NCI-H774 (cell line): ENCODE measurements around the gene TEX29.
A peak's percentile ranks its signal among the peaks of the same experiment; 100 is the strongest.

ENCODE experiments used
- DNase-seq: peaks from one replicate; lab custom pipeline; 2025; lab: John Stamatoyannopoulos, UW

Gene TEX29

DNA sequence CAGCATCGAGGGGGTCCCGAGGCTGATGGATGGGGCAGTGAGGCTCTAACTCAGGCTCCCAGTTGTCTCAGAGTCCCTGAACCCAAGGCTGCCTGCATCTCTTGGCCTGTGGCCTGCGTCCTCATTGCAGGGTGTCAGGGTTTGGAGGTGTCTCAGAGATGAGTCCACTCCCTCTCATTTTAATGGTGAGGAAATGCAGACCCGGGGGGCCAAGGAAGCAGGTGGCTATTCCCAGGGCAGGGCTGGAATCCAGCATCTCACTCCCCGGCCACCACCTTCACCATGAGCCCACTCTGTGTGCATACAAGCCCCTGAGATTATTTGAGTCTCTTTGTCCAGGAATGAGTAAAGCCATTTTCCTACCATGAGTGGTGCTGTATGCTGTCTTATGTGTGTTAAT, 21.4 kb downstream of the TEX29 start:
- no peak for DNase-seq

DNA sequence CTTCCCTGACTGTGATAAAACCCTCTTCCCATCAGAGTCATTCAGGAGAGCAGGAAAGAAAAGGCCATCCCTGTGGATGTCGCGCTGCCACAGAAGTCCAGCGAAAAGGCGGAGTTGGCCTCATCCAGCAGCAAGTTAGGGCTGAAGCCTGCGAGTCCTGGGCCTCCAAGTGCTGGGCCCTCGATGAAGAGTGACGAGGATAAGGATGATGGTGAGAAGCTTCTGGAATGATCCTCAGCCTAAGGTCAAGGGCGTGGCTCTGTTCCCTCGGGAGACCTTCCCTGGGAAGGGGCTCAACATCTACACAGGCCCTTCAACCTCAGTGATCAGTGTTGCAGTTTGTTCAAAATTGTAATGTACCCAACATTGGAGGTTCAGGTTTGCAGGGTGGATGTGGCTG, 22.3 kb downstream of the TEX29 start:
- no peak for DNase-seq

DNA sequence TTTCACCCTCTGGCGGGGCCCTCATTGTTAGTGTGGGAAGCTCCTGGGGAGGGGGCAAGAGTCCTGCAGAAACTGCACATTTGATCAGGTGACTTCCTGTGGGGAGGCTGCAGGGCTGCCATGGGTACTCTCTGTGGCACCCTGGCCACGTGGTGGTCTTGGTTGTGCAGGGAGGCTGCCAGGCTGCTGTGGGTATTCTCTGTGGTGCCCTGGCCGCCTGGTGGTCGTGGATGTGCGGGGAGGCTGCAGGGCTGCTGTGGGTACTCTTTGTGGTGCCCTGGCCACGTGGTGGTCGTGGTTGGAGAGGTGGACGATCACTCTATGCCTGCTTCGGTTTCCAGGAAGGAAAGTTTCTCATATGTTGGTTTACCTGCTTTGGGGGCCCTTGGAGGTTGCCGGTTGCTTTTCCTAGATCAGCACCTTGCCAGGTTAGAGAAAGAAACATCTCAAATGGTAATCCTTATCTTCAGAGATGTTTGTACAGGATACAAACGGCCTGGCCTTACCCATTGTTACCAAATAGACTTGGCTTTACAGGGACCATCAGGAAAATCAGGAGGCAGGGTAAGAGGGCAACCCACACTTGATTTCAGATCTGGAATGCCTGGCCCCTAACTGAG, 22.9 kb downstream of the TEX29 start:
- DNase-seq, result no peak

DNA sequence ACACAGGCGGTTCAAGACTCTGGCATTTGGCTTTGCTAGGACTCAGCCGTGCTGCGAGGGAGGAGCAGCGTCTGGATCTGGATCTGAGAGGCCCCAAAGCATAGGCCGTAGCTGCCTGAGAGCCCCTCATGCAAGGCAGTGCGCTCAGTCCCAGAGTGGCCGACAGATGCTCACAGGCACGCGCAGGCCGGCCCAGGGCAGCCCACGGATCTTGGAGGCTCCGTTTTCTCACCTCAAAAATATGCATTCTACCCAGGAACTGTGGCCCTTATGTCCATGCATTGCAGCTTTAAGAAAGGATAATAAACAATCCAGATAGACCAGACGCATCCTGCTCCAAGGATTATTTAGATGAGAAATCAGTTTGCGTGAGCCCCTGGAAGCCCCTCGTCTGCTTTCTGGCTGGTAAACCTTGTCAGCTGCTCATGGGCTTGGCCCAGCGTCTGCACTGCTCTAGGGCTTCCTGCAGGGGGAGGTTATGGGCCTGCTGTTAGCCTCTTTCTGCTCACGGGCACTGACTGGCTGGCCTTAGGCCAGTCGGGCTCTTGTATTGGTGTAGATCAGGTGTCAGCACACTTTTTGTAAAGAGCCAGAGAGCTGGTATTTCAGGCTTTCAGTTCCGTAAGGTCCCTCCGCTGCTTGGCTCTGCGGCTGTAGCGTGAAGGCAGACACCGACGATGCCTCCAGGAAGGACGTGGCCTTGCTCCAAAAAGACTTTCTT, 24.2 kb downstream of the TEX29 start:
- DNase-seq, result peak; percentile 66

DNA sequence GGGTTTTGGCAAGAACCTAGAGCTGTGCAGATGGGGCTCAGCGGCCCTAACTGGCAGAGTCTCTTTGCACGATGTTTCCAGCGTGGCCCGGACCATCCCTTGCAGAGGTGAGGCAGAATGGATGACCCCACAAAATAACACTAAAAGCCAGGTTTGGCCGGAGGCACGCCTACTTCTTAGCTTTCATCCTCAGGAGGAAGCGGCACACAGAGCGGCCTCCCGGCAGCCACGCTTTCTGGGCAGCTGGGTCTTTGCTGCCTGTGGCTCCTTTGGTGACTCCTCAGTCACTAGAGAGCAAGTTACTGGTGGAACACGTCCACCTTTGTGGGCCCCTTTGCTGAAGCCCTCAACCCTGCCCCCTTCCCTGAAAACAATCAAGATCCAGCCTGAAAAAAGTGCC, 25.2 kb downstream of the TEX29 start:
- no peak for DNase-seq

DNA sequence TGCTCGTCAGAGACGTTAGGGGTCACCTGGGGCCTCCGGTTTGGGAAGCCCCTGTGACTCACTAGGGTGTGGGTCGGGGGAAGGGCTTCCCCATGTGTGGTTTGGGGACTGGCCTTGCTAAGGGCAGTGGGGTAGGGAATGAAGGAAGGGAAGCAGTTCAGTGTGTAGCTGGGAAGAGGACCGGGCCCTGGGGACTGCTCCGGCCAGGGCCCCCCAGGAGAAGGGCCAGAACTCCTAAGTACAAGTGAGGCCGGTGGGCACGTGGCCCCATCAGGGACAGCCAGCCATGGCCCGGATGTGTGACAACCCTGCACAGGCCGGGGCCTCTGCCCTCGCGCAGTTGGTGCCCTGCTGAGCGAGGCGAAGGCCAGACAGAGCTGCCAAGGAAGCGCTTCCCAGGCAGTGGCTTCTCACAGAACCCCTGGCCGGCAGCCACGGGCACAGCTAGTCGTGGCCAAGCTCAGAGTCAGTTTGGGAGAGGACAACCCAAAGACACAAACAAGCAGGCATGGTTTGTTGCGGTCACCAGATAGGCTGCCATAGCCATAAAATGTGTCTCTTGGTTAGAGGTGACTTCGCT, 25.7 kb downstream of the TEX29 start:
- no peak for DNase-seq

DNA sequence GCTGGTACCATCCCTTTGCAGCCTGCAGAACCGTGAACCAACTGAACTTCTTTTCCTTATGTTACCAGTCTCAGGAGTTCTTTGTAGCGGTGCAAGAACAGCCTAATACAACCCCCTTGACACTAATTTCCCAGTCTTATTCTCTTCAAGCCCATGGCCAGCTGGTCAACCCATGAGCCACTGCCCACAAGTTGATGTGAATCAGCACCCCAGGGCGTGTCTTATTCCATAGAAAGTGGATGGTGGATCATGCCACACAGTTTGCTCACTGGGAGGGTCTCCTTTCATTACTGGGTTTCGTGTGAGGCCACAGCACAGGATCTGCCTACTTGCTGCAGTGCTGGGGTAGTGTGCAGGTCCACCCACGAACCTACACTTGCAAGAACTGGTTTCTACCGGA, 27.0 kb downstream of the TEX29 start:
- no peak for DNase-seq

DNA sequence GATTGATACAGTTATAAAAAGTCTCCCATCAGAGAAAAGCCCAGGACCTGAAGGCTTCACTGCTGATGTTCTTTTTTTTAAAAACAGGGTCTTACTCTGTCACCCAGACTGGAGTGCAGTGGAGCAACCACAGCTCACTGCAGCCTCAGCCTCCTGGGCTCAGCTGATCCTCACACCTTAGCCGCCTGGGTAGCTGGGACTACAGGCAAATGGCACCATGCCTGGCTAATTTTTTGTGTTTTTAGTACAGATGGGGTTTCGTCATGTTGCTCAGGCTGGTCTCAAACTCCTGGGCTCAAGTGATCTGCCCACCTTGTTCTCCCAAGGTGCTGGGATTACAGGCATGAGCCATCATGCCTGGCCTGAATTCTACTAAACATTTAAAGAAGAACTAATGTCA, 33.1 kb downstream of the TEX29 start:
- DNase-seq, result no peak

DNA sequence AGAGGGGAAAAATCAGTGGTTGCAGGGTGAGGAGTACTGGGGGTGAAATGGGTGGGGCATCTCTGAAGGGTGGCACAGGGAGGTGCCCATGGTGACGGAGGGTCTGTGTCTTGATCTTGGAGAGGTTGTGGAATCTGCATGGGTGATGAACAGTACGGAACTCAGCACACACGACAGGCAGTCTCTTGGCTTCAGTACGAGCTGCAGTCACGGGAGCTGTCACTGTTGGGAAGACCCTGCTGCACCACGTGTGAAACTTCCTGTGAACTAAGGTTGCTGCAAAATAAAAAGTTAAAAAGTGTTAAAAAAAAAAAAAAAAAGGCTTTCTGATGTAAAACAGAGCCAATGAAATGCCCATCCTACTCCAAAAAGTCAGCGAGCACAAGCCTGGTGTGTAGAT, 34.3 kb downstream of the TEX29 start:
- DNase-seq, result no peak

DNA sequence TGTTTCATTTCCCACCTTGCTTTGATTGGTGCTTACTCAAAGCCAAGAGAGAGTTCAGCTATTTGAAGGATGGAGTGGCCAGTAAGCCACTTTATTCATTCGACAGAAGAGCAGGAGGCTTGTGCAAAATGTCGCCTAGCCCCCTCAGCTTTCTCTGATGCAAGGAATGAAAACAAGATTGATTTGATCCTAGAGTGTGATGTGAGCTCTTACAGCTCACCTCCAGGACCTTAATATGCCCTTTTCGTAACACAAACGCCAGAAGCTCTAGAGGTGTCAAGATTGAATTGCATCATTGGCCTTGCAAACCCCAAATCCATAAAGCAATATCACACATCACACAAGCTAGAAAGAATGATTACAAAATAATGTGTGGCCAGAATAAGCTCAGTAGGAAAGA, 36.4 kb downstream of the TEX29 start:
- no peak for DNase-seq

DNA sequence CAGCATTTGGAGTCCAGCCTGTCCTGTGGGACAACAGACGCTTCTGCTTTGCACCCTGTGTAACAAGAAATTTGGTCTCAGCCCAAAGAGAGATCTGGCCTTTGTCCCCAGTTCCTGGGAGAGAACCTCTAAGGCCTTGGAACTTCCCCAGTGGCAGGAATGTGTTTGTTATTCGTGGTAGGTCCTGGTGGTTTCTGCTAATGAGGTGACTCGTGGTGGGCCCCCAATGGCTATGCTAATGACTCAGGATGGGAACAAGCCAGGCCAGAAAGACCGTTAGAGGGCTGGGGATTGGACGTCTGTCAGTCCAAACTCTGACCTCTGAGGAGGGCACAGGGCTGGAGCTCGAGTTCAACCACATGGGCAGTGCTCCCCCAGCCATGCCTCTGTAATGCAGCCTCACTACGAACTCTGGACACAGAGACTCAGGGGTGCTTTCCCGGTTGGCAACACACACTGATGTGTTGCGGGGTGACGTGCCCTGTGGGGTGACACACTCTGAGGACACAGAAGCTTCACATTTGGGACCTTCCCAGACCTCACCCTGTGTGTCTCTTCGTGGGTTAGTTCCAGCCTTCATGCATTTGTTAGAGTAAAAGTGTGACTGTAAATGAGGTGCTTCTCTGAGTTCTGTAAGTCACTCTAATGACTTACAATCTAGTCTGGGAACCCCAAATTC, 38.9 kb downstream of the TEX29 start:
- no peak for DNase-seq

DNA sequence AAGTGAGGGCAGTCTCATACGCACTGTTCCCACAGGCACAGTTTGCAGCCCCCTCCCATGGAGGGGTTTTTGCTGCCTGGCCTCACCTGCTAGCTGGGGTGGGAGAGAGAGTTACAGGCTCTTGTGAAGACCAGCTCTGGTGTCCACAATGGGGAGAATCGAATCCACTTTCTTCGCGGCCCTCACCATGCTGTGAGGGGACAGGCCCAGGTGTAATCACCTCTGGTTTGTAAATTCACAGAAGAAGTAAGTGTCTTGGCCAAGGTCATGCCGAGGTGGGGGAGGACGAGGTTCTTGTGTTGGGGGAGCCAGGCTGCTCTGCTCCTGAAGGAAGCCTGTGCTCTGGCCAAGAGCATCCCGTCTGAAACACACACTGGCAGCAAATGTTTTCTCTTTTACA, 39.5 kb downstream of the TEX29 start:
- DNase-seq, result no peak

DNA sequence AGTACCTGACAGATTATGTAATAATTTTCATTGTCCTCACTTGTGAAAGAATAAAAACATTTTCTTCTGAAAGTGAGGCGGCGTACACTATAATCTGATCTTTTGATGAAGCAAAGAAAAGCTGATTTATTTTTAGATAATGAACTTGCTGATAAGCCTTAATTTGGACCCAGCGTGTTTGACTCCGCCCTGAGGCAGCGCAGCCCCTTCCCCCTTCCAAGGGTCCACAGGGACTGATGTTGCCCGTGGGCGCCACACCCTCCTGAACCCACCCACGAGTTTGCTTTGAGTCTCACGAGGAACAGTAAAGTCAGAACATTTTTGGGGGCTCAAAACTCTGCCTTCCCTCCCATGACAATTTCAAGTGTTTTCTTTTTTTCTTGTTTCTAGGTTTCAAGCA, 40.0 kb downstream of the TEX29 start:
- no peak for DNase-seq

DNA sequence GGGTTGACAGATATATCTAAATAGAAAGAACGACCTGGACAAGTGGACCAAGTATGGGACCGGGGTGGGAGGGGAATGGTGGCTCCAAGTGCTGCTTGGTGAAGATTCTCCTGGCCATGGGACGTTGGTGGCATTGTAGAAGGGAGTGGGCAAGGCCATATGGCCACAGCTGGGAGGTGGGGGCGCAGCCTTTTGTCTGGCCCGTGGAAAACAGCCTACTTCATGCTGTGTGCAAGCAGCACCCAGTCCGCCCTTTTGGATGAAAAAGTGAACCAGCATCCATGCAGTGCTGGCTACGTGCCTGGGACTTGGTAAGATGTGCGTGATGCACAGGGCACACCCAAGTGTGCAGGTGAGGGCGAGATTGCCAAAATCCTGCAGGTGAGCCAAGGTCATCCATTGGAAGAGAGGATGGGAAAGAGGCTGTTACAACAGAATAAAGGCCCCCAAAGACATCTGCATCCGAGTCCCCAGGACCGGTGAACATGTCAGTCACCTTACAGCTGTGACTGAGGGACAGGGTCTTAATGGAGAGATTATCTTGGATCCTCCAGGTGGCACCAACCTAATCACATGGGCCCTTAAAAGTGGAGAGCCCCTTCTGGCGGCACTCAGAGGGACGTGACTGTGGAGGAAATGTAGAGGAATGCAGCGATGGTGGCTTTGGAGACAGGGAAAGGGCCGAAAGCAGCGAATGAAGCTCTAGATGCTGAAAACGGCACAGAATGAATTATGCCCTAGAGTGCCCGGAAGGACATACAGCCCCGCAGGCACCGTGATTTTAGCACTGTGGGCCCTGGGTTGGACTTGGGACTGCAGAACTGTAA, 40.8 kb downstream of the TEX29 start:
- DNase-seq, result no peak

DNA sequence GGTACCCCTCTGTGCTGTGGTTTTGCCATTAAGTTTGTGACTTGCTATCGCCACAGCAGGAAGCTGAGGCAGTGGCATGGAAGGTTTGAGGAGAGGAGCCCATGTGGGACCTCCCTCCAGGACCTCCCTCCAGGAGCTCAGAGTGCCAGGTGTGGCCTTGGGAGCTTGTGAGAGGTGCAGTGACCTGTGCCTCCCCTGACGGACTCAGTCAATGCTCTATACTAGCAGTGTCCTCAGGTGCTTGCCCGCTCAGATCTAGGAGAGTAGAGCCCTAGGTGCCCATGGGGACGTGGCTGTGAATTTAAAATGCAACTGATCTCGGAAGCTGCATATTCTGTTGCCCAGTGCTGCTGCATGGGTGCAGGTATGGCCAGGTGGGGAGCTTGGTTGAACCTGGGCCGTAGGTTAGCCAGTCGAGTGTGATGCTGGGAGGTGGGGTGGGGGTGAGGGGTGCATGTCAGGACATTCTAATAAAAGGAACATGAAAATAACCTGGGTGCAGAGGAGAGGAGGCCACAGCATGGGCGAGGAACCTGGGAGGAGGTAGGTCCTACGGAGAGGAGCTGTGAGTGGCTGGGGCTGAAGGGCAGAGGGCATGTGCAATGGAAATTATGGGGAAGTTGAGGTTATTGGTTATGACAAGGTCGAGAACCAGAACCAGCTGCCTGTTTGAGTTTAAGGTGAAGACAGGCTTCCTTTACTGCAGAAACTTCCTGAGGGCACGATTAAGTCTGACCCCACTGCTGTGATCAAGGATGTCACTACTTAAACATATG, 41.6 kb downstream of the TEX29 start:
- no peak for DNase-seq

DNA sequence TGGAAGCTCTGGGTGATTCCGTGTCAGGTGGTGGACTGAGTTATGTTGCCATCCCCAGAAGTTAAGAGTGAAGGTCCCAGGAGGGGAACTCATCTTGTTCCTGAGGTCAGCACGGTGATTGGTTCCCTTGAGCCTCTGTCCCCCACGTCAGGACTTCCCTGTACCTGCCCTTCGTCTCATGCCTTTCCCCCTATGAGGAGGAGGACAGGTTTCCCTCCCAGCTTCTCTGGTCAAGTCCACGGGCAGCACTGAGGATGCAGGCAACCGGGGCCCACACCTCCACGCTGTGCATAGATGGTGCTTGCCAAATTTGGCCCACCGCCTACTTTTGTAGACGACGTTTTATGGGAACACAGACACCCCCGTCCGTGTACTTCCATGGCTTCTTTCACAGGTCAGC, 42.7 kb downstream of the TEX29 start:
- DNase-seq, result no peak

DNA sequence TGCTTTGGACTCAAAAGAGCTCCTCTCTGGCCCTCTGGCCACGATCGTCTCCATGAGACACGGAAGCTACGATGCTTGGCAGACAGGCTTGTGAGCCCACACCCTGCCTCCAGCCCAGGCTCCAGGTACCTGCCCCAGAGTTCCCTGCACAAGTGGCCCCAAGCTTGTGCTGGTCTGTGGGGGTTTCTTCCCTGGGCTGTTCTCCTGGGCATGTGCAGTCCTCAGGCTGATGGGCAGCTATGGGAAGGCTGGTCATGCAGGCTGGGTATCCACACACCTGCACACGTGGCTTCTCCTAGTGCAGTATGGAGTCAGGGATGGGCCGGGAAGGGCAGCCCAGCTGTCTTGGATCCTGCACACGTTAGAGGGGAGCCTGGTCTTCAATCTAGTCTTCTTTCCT, 43.1 kb downstream of the TEX29 start:
- DNase-seq, result no peak

DNA sequence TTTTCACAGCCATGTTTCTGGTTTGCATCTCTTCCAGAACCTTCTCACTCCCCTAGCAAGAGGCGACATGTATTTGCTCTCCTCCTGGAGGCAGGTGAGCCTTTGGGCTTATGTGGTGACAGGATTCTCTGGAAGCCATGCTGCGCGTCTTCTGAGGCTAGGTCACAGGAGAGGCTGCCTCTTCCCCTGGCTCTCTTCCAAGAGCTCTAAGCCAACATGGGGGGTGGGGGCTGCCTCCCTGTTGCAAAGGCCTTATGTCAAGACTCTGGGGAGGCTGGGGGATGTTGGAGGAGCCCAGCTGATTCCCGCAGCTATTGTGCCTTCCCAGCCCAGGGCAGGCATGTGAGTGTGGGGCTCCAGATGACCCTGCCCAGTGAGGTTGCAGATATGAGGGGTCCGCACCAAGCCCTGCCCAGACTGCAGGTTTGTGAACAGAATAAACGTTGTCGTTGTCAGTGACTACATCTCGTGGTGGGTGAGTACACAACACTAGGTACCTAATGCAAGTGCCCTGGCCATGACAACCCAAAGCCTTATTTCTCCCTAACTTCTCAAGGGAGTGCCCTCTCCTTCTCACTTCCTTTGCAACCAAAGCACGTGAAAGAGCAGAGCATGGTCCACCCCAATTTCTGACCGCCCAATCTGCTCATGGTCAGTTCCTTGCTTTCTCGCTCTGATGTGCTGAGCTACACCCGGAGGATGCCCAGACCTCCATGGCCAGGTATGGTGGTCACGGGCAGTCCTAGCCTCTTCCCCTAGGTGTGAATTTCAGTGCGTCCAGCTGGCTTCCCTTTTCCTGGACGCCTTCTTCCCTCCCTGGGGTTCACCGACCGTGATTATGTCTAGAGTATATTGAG, 44.9 kb downstream of the TEX29 start:
- no peak for DNase-seq

DNA sequence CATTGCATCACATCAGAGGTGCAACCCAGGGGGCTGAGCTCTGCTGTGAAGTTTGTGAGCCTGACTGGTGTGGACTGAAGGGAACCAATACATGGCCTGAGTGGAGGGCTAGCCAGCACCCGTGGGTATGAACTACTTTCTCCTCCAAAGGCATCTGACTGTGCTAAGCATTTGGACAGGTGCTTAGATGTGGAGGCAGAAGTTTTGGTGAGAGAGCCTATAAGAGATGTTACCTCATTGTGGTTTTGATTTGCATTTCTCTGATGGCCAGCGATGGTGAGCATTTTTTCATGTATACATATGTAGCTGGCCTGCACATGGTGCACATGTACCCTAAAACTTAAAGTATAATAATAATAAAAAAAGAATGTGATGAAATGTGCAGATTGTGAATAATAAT, 46.9 kb downstream of the TEX29 start:
- no peak for DNase-seq

DNA sequence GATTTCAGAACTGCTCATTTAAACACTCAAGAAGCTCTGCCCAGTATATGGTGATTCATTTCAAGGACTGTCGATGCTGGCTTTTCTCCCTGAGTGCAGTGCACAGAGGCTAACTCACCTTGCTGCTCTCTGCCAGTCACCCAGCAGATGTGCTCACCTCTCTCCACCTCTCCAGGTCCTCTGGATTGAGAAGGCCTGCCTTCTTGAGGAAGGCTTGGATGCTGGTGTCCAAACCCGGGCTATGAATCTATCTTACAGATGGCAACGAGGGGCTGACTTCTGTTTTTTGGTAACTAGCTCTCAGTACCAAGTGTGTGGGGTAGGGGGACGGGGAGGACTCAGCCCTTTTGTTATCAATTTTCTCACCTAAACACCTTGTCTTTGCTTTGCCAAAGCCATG, 47.6 kb downstream of the TEX29 start:
- DNase-seq, result no peak

DNA sequence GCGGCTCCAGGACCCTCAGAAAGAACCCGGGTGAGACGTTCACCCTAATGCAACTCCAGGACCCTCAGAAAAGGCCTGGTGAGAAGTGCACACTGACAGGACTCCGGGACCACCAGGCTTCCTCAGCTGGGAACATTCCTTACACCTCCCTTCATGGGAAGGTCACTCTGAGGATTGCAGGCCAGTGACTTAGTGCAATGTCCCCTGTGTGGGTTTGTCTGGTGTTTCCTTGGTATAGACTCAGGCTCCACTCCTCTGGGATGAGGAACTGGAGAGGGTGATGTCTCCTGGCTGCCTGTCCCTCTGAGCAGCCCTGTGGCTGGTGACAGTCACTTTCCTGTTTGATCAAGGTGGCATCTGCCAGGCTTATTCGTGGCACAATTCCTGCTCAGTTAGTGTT, 49.7 kb downstream of the TEX29 start:
- DNase-seq, result no peak
